MM.1S (cell line): ENCODE measurements around the gene TNRC18.

Experiments used
- EZH2phosphoT487 ChIP-seq: fragments of 300-600 bp; sonication (generic); IDR thresholded peaks from 2 replicates; pipeline ENCODE4 v1.6.1; 2018; ENCODE audit warnings: antibody characterized with exemption, low read length
- TF ChIP-seq, protein P1 (sequence below): fragments of 300-600 bp; sonication (generic); IDR thresholded peaks from 2 replicates; pipeline ENCODE4 v1.5.1; 2016; ENCODE audit warnings: antibody characterized with exemption, low read length, mixed read lengths

DNA sequence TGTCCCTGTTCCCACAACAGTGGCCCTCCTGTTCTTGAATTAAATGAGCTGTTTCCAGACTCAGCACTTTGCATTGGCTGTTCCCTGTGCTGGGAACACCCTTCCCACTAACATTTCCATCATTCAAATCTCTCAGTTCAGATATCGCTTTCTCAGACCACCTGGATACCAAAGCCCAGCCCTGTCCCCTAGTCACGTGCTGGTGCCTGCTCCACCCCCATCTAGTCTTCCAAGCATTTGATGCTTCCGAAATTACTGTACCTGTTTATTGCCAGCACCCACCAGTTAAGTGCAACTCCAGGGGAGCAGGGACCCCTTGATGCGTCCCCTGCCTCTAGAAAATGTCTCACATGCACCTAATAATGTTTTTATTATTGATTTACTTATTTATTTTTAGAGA lies 143.9 kb downstream of the TNRC18 start:
- TF ChIP-seq, protein P1, sequence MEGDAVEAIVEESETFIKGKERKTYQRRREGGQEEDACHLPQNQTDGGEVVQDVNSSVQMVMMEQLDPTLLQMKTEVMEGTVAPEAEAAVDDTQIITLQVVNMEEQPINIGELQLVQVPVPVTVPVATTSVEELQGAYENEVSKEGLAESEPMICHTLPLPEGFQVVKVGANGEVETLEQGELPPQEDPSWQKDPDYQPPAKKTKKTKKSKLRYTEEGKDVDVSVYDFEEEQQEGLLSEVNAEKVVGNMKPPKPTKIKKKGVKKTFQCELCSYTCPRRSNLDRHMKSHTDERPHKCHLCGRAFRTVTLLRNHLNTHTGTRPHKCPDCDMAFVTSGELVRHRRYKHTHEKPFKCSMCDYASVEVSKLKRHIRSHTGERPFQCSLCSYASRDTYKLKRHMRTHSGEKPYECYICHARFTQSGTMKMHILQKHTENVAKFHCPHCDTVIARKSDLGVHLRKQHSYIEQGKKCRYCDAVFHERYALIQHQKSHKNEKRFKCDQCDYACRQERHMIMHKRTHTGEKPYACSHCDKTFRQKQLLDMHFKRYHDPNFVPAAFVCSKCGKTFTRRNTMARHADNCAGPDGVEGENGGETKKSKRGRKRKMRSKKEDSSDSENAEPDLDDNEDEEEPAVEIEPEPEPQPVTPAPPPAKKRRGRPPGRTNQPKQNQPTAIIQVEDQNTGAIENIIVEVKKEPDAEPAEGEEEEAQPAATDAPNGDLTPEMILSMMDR, result no peak
- no peak for TF ChIP-seq EZH2phosphoT487
